Activated naive CD4-positive, alpha-beta T cell treated with anti-CD3 and anti-CD28 coated beads, Interleukin-2, amount 50 U/mL, for 72 hours (primary cell): ENCODE results near the gene WHRN. TPM values are rescaled to one million over a fixed set of nuclear protein-coding genes. Genes with fewer than 3 reads are reported as not detected.

Experiments used
- ATAC-seq, 2 donors: fragments of 150-1000 bp; cut with Tn5 transposase; 2 replicates each; pipeline ENCODE4 v1.10.0; 2021; ENCODE audit warnings: mild to moderate bottlenecking in 2 of 2, moderate library complexity in 2 of 2
- DNase-seq, 2 donors: peaks; one replicate each; pipeline ENCODE4 v3.0.0; 2021 to 2022; ENCODE audit warnings: low spot score in 2 of 2
- H3K27ac Mint-ChIP-seq, 2 donors: one replicate each; pipeline ENCODE4 v1.8.0; 2022; ENCODE audit warnings: mild to moderate bottlenecking in 2 of 2, mixed read lengths in 2 of 2
- H3K36me3 Mint-ChIP-seq, 2 donors: one replicate each; pipeline ENCODE4 v1.8.0; 2022; ENCODE audit warnings: mixed read lengths in 2 of 2
- H3K9me3 Mint-ChIP-seq, 2 donors: one replicate each; pipeline ENCODE4 v1.8.0; 2022; ENCODE audit warnings: mixed read lengths in 2 of 2
- total RNA-seq, 2 donors: library from RNA; stranded (reverse); gene quantifications; one replicate each; pipeline ENCODE4 v1.2.3, GENCODE V29; 2022

Gene WHRN
- total RNA-seq, 2 donors from 2014 or later: 4.7 to 5.2 TPM

GRCh38 chr9:114429488-114429887, 75.8 kb downstream of the WHRN start:
- no peak overlapping the region for H3K27ac Mint-ChIP-seq
- H3K9me3 Mint-ChIP-seq: no peaks in the 10 kb centered on the region
- peak in 1 of 2 donors; percentile 25 for DNase-seq

GRCh38 chr9:114428466-114428865, 76.8 kb downstream of the WHRN start:
- no peak for DNase-seq
- no peak overlapping the region for H3K27ac Mint-ChIP-seq
- H3K36me3 Mint-ChIP-seq: no peaks in the 10 kb centered on the region
- no peak for ATAC-seq
- H3K9me3 Mint-ChIP-seq: no peaks in the 10 kb centered on the region

More at GRCh38 chr9:114429488-114429887, 75.8 kb downstream of the WHRN start:
- H3K36me3 Mint-ChIP-seq: no peaks in the 10 kb centered on the region
- ATAC-seq: no peak

GRCh38 chr9:114427644-114428043, 77.6 kb downstream of the WHRN start:
- Mint-ChIP-seq H3K27ac (no peak overlapping the region), H3K9me3 (no peaks in the 10 kb centered on the region), H3K36me3 (no peaks in the 10 kb centered on the region)
- DNase-seq (no peak), ATAC-seq (no peak)

GRCh38 chr9:114426046-114426948, 79.0 kb downstream of the WHRN start:
- H3K36me3 Mint-ChIP-seq: no peaks in the 10 kb centered on the region
- DNase-seq: no peak
- peak overlapping the region in 1 of 2 donors; percentile 21 for H3K27ac Mint-ChIP-seq

DNA sequence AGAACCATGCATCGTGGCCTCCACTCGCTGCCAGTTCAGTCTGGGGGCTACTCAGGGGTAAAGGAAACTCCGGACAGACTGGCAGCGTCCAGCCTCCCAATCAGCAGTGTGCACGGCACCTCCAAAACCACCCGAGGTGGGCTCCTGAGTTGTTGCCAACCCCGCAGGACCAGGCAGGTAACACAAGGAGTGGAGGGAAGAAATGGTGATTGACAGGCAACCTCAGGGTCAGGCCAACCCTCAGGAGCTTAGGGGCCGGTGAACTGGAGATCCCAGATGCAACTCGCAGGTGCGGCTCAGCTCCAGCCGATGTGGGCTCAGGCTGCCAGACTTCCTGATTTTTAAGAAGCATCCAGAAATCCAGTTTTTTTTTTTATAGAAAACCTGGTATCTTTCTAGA, 80.1 kb downstream of the WHRN start:
- no peaks in the 10 kb centered on the region for H3K36me3 Mint-ChIP-seq
- ATAC-seq: no peak
- no peak overlapping the region for H3K27ac Mint-ChIP-seq
- no peak for DNase-seq
- H3K9me3 Mint-ChIP-seq: no peaks in the 10 kb centered on the region

More at GRCh38 chr9:114426046-114426948, 79.0 kb downstream of the WHRN start:
- ATAC-seq: no peak
- H3K9me3 Mint-ChIP-seq: no peaks in the 10 kb centered on the region

DNA sequence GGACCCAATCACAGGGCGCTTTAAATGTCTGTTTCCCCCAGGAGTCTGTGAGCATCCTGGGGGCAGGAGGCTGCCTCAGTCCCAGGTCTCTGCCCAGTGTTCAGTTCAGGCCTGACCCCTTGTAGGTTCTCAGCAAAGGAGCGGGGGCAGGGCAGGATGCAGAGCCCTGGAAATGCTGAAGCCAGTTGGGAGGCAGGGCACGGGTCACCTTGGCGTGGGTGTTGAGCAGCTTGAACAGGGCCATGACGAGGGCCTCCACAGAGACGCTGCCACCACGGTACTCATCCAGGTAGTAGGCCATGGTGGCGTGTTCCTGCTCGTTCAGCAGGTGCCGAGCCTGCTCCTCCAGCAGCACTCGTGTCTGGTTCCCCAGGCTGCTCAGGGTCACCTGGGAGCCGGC, 81.1 kb downstream of the WHRN start:
- DNase-seq (no peak), ATAC-seq (no peak)
- no peaks in the 10 kb centered on the region for H3K36me3 Mint-ChIP-seq
- H3K27ac Mint-ChIP-seq: no peak overlapping the region
- no peaks in the 10 kb centered on the region for H3K9me3 Mint-ChIP-seq

DNA sequence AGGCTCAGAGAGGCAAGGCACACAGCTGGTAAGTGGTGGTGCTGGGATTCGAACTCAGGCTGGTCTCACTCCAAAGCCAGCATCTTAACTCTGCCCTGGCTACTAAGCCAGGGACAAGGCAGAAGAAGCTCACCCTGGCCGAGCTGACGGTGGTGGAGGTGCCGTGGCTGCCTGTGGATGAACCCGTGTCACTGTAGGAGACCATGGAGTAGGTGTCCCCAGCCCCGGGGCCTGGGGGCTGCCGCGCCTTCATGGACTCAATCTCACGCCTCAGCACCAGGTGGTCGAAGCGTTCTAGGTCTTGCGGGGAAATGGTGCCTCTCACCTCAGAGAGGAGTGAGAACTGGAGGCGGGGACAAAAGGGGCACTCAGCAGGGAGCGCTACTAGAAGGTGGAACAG, 82.1 kb downstream of the WHRN start:
- H3K36me3 Mint-ChIP-seq: no peaks in the 10 kb centered on the region
- peak overlapping the region in 1 of 2 donors; percentile 2 for H3K27ac Mint-ChIP-seq
- H3K9me3 Mint-ChIP-seq: no peaks in the 10 kb centered on the region
- no peak for DNase-seq
- no peak for ATAC-seq

DNA sequence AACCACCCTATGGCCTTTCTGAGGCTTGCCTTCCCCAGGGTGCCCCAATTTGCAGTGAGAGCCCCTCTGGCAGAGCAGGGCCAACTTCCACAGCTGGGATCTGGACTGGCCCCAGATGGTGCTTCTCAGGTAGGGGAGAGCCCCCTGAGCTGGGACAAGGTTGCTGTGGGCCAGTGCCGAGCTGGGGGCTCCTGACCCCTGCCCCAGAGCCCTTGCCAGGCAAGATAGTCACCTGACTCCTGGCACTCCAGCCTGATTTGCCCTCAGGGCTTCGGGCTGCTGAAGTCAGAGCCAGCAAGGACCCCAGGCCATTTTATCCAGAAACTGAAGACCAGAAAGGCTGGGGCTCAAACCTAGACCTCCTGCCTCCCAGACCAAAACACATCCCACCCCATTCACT, 84.1 kb downstream of the WHRN start:
- no peak overlapping the region for H3K27ac Mint-ChIP-seq
- H3K36me3 Mint-ChIP-seq: no peaks in the 10 kb centered on the region
- DNase-seq (no peak), ATAC-seq (no peak)
- H3K9me3 Mint-ChIP-seq: no peaks in the 10 kb centered on the region

- Mint-ChIP-seq H3K36me3 (no peaks in the 10 kb centered on the region), H3K27ac (no peak overlapping the region), H3K9me3 (no peaks in the 10 kb centered on the region)
- DNase-seq (no peak), ATAC-seq (no peak)
Measured at GRCh38 chr9:114419796-114420195, 85.5 kb downstream of the WHRN start.

GRCh38 chr9:114418053-114418452, 87.2 kb downstream of the WHRN start:
- Mint-ChIP-seq H3K9me3 (no peaks in the 10 kb centered on the region), H3K27ac (no peak overlapping the region), H3K36me3 (no peaks in the 10 kb centered on the region)
- ATAC-seq: no peak
- no peak for DNase-seq

DNA sequence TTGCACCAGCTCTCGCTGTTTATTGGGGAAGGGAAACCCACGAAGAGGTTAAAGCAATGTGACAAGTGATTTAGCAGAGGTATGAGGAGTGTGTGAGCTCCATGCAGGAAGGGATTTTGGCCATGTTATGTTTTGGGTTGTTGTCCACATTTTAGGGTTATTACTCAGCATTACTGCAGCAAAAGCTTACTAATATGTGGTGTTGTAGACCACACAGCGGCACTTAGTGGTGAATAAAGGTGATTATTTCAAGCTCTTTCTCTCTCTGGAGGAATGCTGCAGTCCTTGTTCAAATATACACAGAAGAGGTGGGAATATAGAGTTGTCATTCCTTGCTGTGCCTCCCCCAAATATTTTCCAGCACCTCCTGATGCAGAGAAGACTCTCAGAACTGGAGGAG, 87.8 kb downstream of the WHRN start:
- Mint-ChIP-seq H3K27ac (no peak overlapping the region), H3K36me3 (no peaks in the 10 kb centered on the region), H3K9me3 (no peaks in the 10 kb centered on the region)
- DNase-seq: no peak
- ATAC-seq: no peak

DNA sequence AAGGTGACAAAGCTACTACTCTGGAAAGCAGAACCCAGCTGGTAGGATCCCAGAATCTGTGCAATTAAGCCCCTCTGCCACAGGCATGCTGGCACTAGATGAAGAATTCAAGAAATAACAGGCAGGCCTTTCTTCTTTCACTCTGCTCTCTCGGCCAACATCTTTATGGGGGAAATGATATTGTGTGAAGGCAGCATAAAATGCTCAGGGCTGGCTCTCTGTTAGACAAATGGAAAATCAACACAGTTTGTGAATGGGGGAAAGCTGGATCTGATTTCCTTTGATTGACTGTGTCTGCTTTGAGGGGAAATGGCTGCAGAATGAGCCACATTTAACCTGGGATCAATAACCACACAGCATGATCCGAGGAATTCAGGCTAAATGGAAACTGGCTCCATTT, 88.4 kb downstream of the WHRN start:
- ATAC-seq (no peak), DNase-seq (no peak)
- Mint-ChIP-seq H3K9me3 (no peaks in the 10 kb centered on the region), H3K27ac (peak overlapping the region; percentile 53 to 62), H3K36me3 (no peaks in the 10 kb centered on the region)

DNA sequence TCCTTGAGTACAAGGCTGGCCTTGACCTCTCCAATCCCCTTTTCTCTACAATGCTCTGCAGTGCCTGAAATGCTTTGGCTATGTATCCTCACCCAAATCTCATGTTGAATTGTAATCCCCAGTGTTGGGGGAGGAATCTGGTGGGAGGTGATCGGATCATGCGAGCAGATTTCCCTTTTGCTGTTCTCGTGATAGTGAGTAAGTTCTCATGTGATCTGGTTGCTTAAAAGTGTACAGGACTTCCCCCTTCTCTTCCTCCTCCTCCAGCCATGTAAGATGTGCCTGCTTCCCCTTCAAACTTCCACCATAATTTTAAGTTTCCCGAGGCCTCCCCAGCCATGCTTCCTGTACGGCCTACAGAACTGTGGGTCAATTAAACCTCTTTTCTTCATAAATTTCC, 89.0 kb downstream of the WHRN start:
- DNase-seq (no peak), ATAC-seq (no peak)
- no peaks in the 10 kb centered on the region for H3K36me3 Mint-ChIP-seq
- peak overlapping the region in 1 of 2 donors; percentile 53 for H3K27ac Mint-ChIP-seq
- H3K9me3 Mint-ChIP-seq: no peaks in the 10 kb centered on the region

- H3K9me3 Mint-ChIP-seq: no peaks in the 10 kb centered on the region
- ATAC-seq (no peak), DNase-seq (no peak)
- no peak overlapping the region for H3K27ac Mint-ChIP-seq
- no peaks in the 10 kb centered on the region for H3K36me3 Mint-ChIP-seq
Measured at GRCh38 chr9:114414346-114414745, 90.9 kb downstream of the WHRN start.

DNA sequence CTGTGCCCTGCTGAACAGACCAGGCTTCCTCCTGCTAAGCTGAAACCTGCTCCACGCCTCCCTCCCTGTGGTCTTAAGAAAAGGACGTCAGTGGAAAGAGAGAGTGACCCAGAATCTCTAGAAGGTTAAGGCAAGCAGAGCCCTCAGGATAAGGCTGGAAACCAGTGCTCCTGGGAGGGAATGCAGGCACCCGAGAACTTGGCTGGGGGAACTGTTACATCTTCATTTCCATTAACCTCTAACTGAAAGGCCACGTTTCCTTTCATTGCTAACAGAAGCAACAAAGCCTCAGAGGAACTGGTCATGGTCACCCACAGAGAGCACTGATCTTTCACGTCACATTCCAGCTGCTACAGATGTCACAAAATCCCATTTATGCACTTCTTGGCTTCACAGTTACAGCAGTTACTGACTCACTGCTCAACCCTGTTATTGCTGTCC, 91.4 kb downstream of the WHRN start:
- H3K9me3 Mint-ChIP-seq: no peaks in the 10 kb centered on the region
- ATAC-seq (no peak), DNase-seq (no peak)
- H3K36me3 Mint-ChIP-seq: no peaks in the 10 kb centered on the region
- no peak overlapping the region for H3K27ac Mint-ChIP-seq

- no peaks in the 10 kb centered on the region for H3K9me3 Mint-ChIP-seq
- no peaks in the 10 kb centered on the region for H3K36me3 Mint-ChIP-seq
- ATAC-seq (no peak), DNase-seq (no peak)
- H3K27ac Mint-ChIP-seq: no peak overlapping the region
Measured at GRCh38 chr9:114412048-114412683, 93.1 kb downstream of the WHRN start.

GRCh38 chr9:114411452-114411851, 93.8 kb downstream of the WHRN start:
- no peak for DNase-seq
- Mint-ChIP-seq H3K9me3 (no peaks in the 10 kb centered on the region), H3K27ac (no peak overlapping the region), H3K36me3 (no peaks in the 10 kb centered on the region)
- no peak for ATAC-seq

GRCh38 chr9:114410910-114411309, 94.4 kb downstream of the WHRN start:
- ATAC-seq (no peak), DNase-seq (no peak)
- H3K36me3 Mint-ChIP-seq: no peaks in the 10 kb centered on the region
- H3K9me3 Mint-ChIP-seq: no peaks in the 10 kb centered on the region
- H3K27ac Mint-ChIP-seq: no peak overlapping the region
